Glomerular endothelial cell (primary cell): ENCODE results near the gene CBL. TPM values are rescaled to one million over a fixed set of nuclear protein-coding genes. Genes with fewer than 3 reads are reported as not detected.
"Not testable (repeated sequence)": the region's sequence is repeated elsewhere in the genome, so short reads cannot be mapped to it uniquely, and the experiment has no call there.

Experiments
- DNase-seq: peaks from one replicate; pipeline ENCODE4 v3.0.0-alpha.2; 2011; ENCODE audit warnings: low read depth, low spot score; ENCODE audit errors: extremely low read depth
- total RNA-seq: library from RNA; depleted of rRNA; stranded (reverse); fragments of >200 nt; gene quantifications from 2 replicates; pipeline ENCODE4 v1.2.3, GENCODE V29; 2015

The CBL gene
- total RNA-seq, 1 donor from 2014 or later: 38.7 TPM

- no peak for DNase-seq
Measured at GRCh38 chr11:119206511-119207414, 624 bp downstream of the CBL start.

GRCh38 chr11:119207415-119207960 lies 1.3 kb downstream of the CBL start:
- no peak for DNase-seq

- DNase-seq: no peak
Measured at GRCh38 chr11:119209186-119209585, 3.0 kb downstream of the CBL start.

- no peak for DNase-seq
Measured at GRCh38 chr11:119210050-119210449, 3.9 kb downstream of the CBL start.

- no peak for DNase-seq
Measured at GRCh38 chr11:119218141-119218878, 12.2 kb downstream of the CBL start.

GRCh38 chr11:119222308-119222707 lies 16.2 kb downstream of the CBL start:
- DNase-seq: no peak

GRCh38 chr11:119222891-119223290 lies 16.8 kb downstream of the CBL start:
- DNase-seq: no peak

GRCh38 chr11:119223856-119224255 lies 17.7 kb downstream of the CBL start:
- no peak for DNase-seq

GRCh38 chr11:119228535-119229287 lies 22.6 kb downstream of the CBL start:
- DNase-seq: not testable (repeated sequence)

- DNase-seq: no peak
Measured at GRCh38 chr11:119229288-119229672, 23.1 kb downstream of the CBL start.

GRCh38 chr11:119229741-119230140 lies 23.6 kb downstream of the CBL start:
- DNase-seq: no peak

GRCh38 chr11:119236490-119236889 lies 30.4 kb downstream of the CBL start:
- no peak for DNase-seq

- no peak for DNase-seq
Measured at GRCh38 chr11:119236891-119237290, 30.8 kb downstream of the CBL start.

- no peak for DNase-seq
Measured at GRCh38 chr11:119237515-119237914, 31.4 kb downstream of the CBL start.

GRCh38 chr11:119248750-119249670 lies 42.9 kb downstream of the CBL start:
- no peak for DNase-seq

GRCh38 chr11:119249671-119250010 lies 43.5 kb downstream of the CBL start:
- DNase-seq: no peak

GRCh38 chr11:119251114-119251513 lies 45.0 kb downstream of the CBL start:
- DNase-seq: no peak

GRCh38 chr11:119254239-119254638 lies 48.1 kb downstream of the CBL start:
- DNase-seq: no peak

- no peak for DNase-seq
Measured at GRCh38 chr11:119258180-119258579, 52.0 kb downstream of the CBL start.

- DNase-seq: no peak
Measured at GRCh38 chr11:119258983-119259382, 52.8 kb downstream of the CBL start.
